ENCODE results near the gene STK10.

STK10 gene

GRCh38 chr5:172105811-172106210 lies 82.2 kb downstream of the STK10 start:
- no peak for DNase-seq

DNA sequence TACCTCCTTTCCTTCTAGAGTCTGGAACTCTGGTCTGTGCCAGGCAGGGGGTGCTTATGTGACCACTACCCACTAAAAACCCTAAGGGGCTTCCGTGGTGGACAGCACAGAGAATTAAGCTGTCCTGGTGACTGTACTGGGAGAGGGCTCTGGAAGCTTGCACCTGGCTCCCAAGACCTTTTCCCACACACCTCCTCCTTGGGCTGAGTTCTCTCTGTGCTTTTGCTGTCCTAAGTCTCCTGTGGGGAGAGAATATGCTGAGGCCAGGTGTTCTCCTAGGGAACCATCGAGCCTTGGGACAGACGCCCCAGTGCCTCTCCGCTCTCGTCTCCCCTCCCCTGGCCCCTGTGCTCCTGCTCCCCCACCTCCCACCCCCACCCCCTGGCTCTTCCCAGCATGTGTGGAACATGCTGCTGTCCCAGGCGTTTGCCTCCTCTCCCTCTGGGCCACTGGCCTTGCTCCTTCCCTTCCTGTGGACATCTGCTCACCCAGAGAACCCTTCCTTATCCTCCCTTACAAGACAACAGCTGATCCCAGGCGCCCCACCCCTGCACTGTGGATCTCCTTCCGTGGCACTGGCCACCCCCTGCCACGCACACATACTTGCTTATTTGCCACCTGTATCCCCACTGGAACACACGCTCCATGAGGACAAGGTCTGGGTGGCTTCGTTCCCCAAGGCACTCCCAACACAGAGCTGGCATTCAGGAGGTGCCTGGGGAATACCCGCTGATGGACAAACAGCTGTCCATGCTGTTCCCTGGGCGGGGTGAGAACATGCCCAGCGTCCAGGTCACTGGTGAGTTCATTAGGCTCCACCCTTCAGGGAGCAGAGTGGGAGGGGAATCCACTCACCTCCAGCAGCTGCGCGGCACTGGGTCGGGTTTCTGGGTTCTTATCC lies 83.0 kb downstream of the STK10 start:
- no peak for DNase-seq

GRCh38 chr5:172104021-172104420 lies 84.0 kb downstream of the STK10 start:
- DNase-seq, result no peak

GRCh38 chr5:172102913-172103626 lies 85.0 kb downstream of the STK10 start:
- no peak for DNase-seq

DNA sequence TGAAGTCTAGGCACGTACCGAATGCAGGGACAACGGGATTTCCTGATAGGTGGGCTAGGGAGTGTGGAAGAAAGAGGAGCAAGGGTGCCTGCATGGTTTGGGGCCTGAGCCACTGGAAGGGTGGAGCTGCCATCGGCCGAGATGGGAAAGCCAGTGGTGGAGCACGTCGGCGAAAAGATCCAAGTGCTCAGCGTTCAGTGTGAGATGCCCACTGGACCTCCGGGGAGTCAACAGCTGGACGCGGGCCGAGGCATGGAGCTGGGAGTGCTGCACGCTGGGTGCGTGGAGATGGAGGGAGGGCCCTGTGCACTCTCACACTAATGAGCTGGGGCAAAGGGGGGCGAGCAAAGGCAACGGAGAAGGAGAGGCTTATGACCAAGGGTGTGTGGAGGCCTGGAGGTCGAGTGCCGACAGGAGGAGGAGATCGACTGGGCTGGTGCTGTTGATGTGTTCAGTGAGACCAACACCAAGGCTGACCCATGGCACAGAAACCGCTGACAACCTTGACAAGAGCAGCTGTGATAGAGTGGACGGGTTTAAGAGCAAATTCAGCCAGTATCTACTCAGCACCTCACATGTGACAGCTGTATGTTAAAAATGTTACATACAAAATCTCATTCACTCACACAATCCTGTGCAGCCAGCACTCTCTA lies 85.7 kb downstream of the STK10 start:
- DNase-seq, result no peak

- DNase-seq, result no peak
Observed at GRCh38 chr5:172101547-172102217, 86.3 kb downstream of the STK10 start.

DNA sequence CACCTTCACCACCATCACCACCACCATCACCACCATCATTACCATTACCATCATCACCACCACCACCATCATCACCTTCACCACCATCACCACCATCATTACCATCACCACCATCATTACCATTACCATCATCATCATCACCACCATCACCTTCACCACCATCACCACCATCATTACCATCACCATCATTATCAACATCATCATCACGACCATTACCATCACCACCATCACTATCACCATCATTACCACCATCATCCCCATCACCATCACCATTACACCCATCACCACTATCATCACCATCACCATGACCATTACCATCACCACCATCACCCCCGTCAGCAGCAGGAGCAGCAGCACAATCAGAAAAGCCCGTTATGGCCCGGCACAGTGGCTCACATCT lies 89.1 kb downstream of the STK10 start:
- no peak for DNase-seq

DNA sequence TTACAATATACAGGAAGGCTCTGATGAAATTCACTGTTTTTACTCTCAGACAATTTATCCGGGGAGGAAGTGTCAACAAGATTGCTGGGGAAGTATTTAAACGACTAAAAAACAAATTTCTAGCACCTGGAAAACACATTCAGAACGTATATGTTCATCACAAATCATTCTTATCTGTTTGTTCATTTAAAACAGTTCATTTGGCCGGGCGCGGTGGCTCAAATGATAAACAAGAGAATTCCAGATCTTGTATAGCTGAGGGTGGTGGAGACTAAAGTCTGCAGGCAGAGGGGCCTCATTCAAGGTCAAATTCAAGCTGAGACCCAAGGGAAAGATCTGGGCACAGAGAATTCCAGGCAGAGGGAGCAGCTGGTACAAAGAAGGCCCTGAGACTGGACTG lies 90.0 kb downstream of the STK10 start:
- no peak for DNase-seq

GRCh38 chr5:172097356-172097755 lies 90.7 kb downstream of the STK10 start:
- DNase-seq, result no peak

- no peak for DNase-seq
Observed at GRCh38 chr5:172096207-172096940, 91.7 kb downstream of the STK10 start.

- no peak for DNase-seq
Observed at GRCh38 chr5:172095368-172096206, 92.4 kb downstream of the STK10 start.

GRCh38 chr5:172093965-172094364 lies 94.1 kb downstream of the STK10 start:
- no peak for DNase-seq

DNA sequence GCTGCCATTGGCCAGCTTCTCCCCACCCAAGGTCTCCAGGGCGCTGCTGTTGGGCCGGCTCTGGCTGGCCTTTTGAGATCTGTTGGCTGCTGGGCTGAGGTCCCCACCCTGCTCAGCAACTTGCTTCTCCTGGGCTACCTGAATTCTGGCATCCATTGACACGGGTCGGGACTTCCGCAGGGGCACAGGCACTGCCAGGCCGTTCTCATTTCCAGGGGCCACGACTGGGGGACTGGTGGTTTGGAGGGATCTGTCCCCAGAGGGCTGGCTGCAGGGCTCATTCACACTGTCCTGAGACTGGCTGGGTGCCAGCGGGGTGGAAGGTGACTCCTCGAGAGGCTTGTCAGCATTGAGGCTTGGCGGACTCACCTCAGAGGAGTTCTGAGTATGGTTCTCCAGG lies 94.5 kb downstream of the STK10 start:
- DNase-seq, result no peak

- DNase-seq, result no peak
Observed at GRCh38 chr5:172091956-172092732, 95.9 kb downstream of the STK10 start.

DNA sequence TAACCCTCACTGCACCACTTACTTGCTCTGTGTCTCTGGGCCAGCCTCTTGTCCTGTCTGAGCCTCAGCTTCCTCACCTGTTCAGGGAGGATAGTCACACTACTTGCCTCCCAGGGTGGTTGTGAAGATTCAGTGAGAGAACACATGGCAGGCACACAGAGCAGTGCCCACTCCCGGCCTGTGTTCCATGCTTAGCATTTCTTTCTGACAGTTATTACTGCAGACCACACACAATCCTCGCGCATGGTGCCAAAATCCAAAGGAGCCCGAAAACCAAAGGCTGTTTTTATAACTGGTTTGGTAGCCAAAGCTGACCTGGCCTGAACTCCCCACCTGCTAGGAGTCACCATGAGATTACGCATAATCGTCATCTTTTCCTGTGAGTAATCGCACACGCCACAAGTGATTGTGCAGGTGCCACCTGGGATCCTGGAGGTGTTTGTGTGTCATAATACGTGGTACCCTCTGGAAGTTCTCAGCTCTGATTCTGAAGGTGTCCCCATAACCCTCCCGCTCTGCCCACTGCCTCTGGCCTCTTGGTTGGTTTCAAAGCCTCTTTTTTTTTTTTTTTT lies 97.0 kb downstream of the STK10 start:
- no peak for DNase-seq

GRCh38 chr5:172089298-172090117 lies 98.5 kb downstream of the STK10 start:
- DNase-seq, result no peak

DNA sequence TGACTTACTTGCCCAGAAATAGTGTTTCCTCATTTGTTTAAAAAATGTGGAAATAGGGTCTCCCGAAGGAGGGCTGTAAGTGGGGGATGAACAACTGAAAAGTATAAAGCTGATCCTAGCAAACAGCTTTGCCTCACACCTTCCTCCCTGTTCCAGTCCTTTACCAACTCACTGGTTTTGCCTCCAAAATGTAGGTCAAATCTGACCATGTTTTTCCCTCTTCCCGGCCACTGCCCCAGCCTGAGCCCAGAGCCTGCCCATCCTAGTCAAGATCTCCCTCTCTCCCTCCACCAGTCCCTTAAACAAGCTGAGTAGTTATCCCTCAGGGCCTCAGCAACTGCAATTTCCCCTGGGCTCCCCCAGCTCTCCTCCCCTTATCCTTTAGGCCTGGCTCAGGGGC lies 99.2 kb downstream of the STK10 start:
- DNase-seq, result no peak

- no peak for DNase-seq
Observed at GRCh38 chr5:172086194-172086975, 101.6 kb downstream of the STK10 start.

- no peak for DNase-seq
Observed at GRCh38 chr5:172085738-172086137, 102.3 kb downstream of the STK10 start.
